ENCODE data around the gene VEZT.
A peak's percentile ranks its signal among the peaks of the same experiment; 100 is the strongest.

Gene VEZT

DNA sequence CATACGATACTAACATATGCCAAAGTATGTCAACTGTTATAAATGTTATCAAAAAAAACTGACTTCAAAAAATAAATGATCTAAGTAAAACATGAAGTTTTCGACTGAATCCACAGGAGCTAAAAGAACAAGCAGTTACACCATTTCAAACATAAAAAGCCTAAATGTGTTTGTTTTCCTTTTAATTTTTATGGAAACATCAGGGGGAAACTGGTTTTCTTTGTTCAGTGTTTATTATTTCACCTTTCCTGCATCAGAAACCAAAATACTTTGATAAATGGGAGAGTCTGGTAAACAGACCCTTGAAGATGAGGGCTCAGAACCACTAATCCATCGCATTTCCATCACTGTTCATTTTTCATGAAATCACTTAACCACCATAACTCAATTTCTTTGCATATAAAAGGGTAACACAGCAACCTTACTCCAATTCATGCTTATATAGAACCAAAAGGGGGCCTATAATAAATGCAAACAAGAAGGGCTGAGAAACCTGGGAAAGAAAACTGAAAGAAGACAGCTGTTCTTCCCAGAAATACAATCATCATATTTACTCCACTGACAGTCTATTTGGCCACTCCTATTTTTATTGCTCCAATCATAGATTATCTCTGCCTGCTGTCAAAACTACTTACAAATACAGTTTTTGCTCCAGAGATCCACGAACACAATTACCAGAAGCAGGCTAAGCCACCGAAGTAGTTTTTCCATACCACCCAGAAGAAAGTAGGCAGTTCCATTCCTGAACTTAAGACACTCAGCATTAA, 17.3 kb upstream of the VEZT start:
- no peak for DNase-seq (ENCODE audit: low spot score)

- peak; percentile 14 for DNase-seq (ENCODE audit: low spot score)
Observed at GRCh38 chr12:95201056-95201670, 16.4 kb upstream of the VEZT start.

- DNase-seq (ENCODE audit: low spot score), result no peak
Observed at GRCh38 chr12:95202691-95203486, 14.7 kb upstream of the VEZT start.

DNA sequence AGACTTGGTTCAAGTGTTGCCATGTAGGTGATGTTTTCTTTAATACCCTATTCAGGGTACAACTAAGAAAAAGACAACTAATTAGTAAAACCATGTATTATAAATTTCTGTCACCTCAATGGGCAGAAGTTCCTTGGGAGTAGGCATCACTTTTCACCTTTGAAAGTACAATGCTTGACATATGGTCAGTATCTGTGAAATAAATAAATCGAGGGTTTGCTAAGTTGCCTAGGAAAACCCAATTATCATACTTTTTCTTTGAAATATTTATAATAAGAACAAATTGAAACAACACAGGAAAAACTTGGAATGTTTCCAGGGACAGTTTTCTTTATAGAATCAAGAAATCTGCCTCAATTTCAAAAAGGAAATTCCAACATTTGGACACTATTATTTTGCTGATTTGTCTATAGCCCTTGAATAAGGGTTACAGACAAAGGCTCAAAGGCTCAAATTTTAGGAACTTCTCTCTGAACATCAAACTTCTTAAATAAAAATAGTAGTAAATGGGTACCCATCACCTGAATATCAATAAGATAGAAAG, 14.0 kb upstream of the VEZT start:
- DNase-seq (ENCODE audit: low spot score), result no peak

GRCh38 chr12:95204141-95204866, 13.3 kb upstream of the VEZT start:
- peak; percentile 70 for DNase-seq (ENCODE audit: low spot score)

GRCh38 chr12:95205016-95205624, 12.5 kb upstream of the VEZT start:
- no peak for DNase-seq (ENCODE audit: low spot score)

GRCh38 chr12:95205685-95206084, 11.9 kb upstream of the VEZT start:
- DNase-seq (ENCODE audit: low spot score), result peak; percentile 79

GRCh38 chr12:95206916-95207315, 10.7 kb upstream of the VEZT start:
- DNase-seq (ENCODE audit: low spot score), result no peak

DNA sequence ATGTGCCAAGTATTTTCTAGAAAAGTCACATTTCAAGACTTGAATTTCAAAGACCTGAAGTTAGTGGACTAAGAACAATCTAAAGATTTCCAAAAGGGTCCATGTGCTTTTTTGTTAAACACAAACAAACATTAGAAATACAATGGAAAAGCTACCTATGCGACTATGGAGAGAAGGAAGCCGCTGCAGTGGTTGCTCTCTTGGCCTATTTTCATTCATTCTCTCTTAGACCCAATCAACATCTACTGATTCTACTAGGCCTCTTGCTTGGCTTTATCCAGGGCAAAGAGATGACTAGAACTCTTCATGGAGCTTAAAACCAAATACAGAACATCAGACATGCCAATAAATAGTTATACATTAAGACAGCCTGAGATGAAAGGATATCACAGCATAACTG, 10.2 kb upstream of the VEZT start:
- no peak for DNase-seq (ENCODE audit: low spot score)

DNA sequence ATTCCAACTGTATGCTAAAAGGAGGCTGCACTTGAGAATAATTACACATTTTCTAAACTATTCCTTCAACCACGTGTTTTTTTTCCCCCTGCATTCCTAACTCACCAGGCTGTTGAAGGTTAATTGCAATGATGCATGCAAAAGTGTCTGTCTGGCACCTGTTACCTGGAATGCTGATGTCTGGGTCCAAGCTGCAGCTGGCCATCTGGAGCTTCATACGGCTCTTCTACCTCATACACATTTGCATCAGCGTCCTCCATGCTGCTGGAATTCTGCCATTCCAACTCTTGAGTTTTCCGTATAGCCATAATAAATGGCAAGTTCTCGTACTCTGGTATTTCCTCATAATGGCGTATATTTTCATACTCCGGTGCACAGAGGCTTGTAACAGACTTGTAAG, 8.9 kb upstream of the VEZT start:
- no peak for DNase-seq (ENCODE audit: low spot score)

GRCh38 chr12:95212586-95212985, 5.0 kb upstream of the VEZT start:
- DNase-seq (ENCODE audit: low spot score), result no peak

DNA sequence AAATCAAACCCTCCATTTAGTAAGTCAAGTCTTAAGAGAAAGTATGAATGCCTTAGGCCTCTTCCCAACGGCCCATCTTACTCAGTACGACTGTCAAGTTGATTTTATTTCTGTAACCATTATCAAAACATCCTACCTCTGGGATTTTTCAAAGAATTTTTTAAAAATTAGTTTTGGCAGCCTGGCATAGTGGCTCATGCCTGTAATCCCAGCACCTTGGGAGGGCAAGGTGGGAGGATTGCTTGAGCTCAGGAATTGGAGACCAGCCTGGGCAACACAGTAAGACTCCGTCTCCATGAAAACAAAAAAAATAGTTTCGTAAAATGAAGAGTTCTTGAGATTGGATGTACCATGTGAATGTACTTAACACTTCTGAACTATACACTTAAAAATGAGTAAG, 4.5 kb upstream of the VEZT start:
- no peak for DNase-seq (ENCODE audit: low spot score)

DNA sequence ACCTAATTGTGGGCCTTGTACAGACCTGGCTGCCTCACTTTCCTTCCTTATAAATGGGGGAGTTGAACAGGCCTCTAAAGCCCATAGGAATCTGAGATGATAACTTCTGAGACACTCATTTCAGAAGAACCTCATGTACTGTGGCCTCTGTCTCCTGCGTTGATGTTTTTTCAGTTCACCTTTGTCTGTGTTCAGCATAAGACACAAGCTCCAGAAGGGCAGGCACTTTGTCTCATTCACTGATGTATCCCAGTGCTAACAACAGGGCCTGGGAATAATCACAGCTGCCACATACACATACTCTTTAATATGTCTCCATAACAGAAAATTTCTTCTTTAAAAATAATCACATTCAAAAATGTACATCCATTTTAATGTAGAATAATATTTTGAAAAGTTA, 3.7 kb upstream of the VEZT start:
- DNase-seq (ENCODE audit: low spot score), result no peak

DNA sequence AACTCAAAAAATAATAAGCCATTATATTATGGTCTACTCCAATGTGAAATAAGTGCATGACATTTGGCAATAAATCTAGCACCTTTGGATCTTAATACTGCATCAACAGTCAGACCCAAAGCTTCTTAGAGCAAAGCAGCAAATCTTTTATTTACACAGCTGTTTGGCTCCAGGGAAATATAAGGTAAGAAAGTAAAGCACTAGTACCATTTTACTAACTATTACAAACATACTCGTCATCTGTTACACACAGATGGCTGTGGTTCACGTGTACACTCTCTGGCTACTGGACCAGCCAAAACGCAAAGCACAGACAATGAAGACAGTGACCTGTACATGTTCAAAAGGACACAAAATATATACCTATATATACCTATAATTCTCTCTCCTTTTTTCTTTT, 3.1 kb upstream of the VEZT start:
- DNase-seq (ENCODE audit: low spot score), result no peak

- peak; percentile 11 for DNase-seq (ENCODE audit: low spot score)
Observed at GRCh38 chr12:95215949-95216348, 1.7 kb upstream of the VEZT start.

GRCh38 chr12:95216711-95217376, 763 bp upstream of the VEZT start:
- DNase-seq (ENCODE audit: low spot score), result no peak

- peak; percentile 84 for DNase-seq (ENCODE audit: low spot score)
Observed at GRCh38 chr12:95218150-95219133, 835 bp downstream of the VEZT start.

DNA sequence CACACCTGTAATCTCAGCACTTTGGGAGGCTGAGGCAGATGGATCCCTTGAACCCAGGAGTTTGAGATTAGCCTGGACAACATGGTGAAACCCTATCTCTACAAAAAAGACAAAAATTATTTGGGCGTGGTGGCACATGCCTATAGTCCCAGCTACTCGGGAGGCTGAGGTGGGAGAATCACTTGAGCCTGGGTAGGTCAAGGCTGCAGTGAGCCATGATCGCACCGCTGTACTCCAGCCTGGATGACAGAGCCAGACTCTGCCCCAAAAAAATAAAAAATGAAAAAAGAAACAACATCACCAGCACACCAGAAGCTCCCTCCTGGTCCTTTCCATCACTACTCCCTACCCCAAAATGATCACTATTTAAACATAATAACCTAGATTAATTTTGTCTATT, 2.6 kb downstream of the VEZT start:
- DNase-seq (ENCODE audit: low spot score), result no peak

GRCh38 chr12:95220726-95221125, 3.1 kb downstream of the VEZT start:
- no peak for DNase-seq (ENCODE audit: low spot score)
